ENCODE data around the gene MOCS3. TPM values are rescaled to one million over a fixed set of nuclear protein-coding genes. Genes with fewer than 3 reads are reported as not detected.

MOCS3 gene
- total RNA-seq, 1 donor from 2014 or later, result 5.5 TPM

DNA sequence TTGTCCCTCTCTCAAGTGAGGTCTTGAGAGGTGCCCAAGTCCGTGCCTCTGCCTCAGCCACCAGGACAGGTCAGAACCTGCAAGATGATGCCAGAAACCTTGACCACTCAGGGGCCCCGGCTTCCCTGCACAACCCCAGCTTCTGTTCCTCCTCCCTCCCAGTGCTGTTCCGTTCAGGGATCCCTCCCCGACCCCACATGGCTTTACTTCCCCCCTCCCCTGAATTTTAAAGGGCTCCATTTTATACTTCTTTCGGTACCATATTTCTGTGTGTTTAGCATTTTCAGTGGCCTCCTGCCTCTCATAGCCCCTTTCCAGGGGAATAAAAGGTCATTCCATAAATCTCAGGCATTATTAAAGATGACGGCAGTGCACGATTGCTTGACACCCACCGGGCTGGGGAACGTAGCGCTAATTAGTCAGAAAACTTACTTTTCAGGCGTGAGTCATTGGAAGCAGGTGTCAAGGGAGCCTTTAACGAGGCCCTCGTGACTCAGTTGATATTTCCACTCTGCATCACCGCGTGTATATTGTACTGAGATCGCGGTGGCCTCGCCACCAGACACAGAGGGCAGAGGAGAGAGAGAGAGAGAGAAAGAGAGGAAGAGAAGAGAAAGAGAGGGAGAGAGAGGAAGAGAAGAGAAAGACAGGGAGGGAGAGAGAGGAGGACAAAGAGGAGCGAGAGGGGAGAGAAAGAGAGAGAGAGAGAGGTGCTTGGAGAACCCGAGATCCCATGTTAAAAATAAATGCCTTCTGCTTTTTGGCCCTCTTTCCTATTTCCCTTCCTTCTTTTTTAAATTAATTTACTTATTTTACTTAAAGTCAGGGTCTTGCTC lies 43.0 kb downstream of the MOCS3 start:
- Mint-ChIP-seq H3K27ac (ENCODE audit: unreplicated experiment) (no peak overlapping the region), H3K36me3 (ENCODE audit: unreplicated experiment) (no peaks in the 10 kb centered on the region), H3K9me3 (ENCODE audit: unreplicated experiment) (no peaks in the 10 kb centered on the region), H3K4me1 (ENCODE audit: unreplicated experiment) (no peaks in the 10 kb centered on the region), H3K27me3 (ENCODE audit: unreplicated experiment) (peaks cover 13% of the 10 kb centered on the region), H3K4me3 (ENCODE audit: unreplicated experiment) (no peak overlapping the region)
- DNase-seq (ENCODE audit: extremely low spot score, unreplicated experiment), result no peak
- TF ChIP-seq, protein P1, sequence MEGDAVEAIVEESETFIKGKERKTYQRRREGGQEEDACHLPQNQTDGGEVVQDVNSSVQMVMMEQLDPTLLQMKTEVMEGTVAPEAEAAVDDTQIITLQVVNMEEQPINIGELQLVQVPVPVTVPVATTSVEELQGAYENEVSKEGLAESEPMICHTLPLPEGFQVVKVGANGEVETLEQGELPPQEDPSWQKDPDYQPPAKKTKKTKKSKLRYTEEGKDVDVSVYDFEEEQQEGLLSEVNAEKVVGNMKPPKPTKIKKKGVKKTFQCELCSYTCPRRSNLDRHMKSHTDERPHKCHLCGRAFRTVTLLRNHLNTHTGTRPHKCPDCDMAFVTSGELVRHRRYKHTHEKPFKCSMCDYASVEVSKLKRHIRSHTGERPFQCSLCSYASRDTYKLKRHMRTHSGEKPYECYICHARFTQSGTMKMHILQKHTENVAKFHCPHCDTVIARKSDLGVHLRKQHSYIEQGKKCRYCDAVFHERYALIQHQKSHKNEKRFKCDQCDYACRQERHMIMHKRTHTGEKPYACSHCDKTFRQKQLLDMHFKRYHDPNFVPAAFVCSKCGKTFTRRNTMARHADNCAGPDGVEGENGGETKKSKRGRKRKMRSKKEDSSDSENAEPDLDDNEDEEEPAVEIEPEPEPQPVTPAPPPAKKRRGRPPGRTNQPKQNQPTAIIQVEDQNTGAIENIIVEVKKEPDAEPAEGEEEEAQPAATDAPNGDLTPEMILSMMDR (IDR thresholded peaks at IDR 0.05), result no peak

DNA sequence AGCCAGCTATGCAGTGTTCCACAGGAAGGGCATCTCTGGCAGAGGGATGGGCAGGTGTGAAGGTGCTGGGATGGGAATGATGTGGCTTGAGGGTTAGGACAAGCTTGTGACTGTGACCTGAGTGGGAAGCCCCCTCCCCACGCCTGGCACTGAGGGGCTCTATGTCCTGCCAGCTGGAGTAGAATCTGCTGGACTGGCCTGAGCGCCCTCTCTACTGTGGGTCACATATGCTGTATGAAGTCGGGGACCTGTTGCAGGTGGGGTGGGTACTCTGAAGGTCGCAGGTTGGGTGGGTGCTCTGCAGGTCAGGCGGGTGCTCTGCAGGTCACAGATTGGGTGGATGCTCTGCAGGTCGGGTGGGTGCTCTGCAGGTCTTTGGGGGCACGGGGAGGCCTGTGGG lies 44.0 kb downstream of the MOCS3 start:
- TF ChIP-seq, protein P1 (IDR thresholded peaks at IDR 0.05), result no peak
- H3K27ac Mint-ChIP-seq (ENCODE audit: unreplicated experiment), result no peak overlapping the region
- H3K36me3 Mint-ChIP-seq (ENCODE audit: unreplicated experiment), result no peaks in the 10 kb centered on the region
- no peaks in the 10 kb centered on the region for H3K9me3 Mint-ChIP-seq (ENCODE audit: unreplicated experiment)
- no peak for DNase-seq (ENCODE audit: extremely low spot score, unreplicated experiment)
- no peaks in the 10 kb centered on the region for H3K4me1 Mint-ChIP-seq (ENCODE audit: unreplicated experiment)
- H3K4me3 Mint-ChIP-seq (ENCODE audit: unreplicated experiment), result no peak overlapping the region
- H3K27me3 Mint-ChIP-seq (ENCODE audit: unreplicated experiment), result peaks cover 7% of the 10 kb centered on the region

DNA sequence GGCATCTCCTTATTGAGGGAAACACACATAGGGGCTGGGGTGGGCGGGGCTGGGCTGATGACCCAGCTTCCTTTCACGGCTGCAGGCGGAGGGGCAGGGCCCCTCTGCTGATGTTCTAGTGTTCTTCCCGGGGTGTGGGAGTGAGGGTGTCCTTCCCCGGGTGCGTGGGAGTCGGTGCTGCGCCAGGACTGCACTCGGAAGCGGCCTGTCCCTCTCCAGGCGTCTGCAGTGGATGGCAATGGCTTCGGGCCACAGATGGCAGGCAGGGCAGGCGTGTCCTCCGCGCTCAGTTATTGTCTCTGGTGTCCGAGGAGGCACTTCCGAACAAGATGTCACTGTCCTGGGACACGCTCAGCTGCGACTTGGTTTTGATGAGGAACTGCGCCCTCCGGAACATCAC lies 45.1 kb downstream of the MOCS3 start:
- Mint-ChIP-seq H3K4me3 (ENCODE audit: unreplicated experiment) (no peak overlapping the region), H3K27ac (ENCODE audit: unreplicated experiment) (no peak overlapping the region), H3K27me3 (ENCODE audit: unreplicated experiment) (peaks cover 4% of the 10 kb centered on the region), H3K36me3 (ENCODE audit: unreplicated experiment) (no peaks in the 10 kb centered on the region), H3K4me1 (ENCODE audit: unreplicated experiment) (no peaks in the 10 kb centered on the region), H3K9me3 (ENCODE audit: unreplicated experiment) (no peaks in the 10 kb centered on the region)
- no peak for DNase-seq (ENCODE audit: extremely low spot score, unreplicated experiment)
- TF ChIP-seq, protein P1 (IDR thresholded peaks at IDR 0.05), result no peak

DNA sequence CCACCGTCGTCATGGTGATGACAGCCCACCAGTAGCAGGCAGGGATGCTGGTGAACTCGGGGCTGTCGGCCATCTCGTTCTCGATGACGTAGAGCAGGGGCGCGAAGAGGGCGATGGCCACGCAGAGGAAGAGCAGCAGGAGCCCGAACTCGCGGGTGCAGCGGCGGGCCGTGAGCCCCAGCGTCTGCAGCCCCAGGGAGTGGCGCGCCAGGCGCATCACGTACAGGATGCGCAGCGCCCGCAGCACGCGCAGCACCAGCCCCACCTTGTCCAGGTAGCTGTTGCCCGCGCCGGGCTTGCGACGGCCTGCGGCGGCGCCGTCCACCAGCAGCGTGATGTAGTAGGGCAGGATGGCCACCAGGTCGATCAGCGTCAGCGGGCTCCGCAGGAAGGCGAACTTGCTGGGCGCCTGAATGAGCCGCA lies 45.7 kb downstream of the MOCS3 start:
- TF ChIP-seq, protein P1 (IDR thresholded peaks at IDR 0.05), result no peak
- H3K36me3 Mint-ChIP-seq (ENCODE audit: unreplicated experiment), result no peaks in the 10 kb centered on the region
- H3K4me1 Mint-ChIP-seq (ENCODE audit: unreplicated experiment), result no peaks in the 10 kb centered on the region
- no peak overlapping the region for H3K27ac Mint-ChIP-seq (ENCODE audit: unreplicated experiment)
- H3K9me3 Mint-ChIP-seq (ENCODE audit: unreplicated experiment), result no peaks in the 10 kb centered on the region
- no peaks in the 10 kb centered on the region for H3K27me3 Mint-ChIP-seq (ENCODE audit: unreplicated experiment)
- no peak for DNase-seq (ENCODE audit: extremely low spot score, unreplicated experiment)
- H3K4me3 Mint-ChIP-seq (ENCODE audit: unreplicated experiment), result no peak overlapping the region

DNA sequence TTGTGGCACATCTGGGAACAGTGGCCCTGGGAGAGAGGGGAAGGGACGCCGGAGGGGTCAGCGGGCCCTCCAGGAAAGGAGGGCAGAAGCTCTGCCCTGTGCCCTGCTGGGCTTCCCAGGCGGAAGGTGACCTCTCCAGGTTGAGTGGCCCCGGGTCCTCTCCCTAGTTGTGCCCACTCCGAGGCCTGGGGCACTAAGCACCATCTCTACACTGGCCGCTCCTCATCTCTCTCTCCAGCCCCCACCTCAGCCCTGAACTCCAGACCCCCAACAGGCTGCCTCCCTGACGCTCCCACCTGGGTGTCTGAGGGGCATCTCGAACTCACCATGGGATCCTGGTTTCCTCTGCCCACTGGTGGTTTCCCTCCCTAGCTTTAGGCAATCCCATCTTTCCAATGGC lies 46.2 kb downstream of the MOCS3 start:
- TF ChIP-seq, protein P1 (IDR thresholded peaks at IDR 0.05), result no peak
- H3K27ac Mint-ChIP-seq (ENCODE audit: unreplicated experiment), result no peak overlapping the region

More for the DNA sequence above, 46.2 kb downstream of the MOCS3 start:
- H3K4me1 Mint-ChIP-seq (ENCODE audit: unreplicated experiment), result no peaks in the 10 kb centered on the region
- no peak for DNase-seq (ENCODE audit: extremely low spot score, unreplicated experiment)
- no peaks in the 10 kb centered on the region for H3K27me3 Mint-ChIP-seq (ENCODE audit: unreplicated experiment)
- H3K4me3 Mint-ChIP-seq (ENCODE audit: unreplicated experiment), result no peak overlapping the region
- no peaks in the 10 kb centered on the region for H3K9me3 Mint-ChIP-seq (ENCODE audit: unreplicated experiment)
- no peaks in the 10 kb centered on the region for H3K36me3 Mint-ChIP-seq (ENCODE audit: unreplicated experiment)
